ENCODE measurements around the gene PLEKHM1.

DNA sequence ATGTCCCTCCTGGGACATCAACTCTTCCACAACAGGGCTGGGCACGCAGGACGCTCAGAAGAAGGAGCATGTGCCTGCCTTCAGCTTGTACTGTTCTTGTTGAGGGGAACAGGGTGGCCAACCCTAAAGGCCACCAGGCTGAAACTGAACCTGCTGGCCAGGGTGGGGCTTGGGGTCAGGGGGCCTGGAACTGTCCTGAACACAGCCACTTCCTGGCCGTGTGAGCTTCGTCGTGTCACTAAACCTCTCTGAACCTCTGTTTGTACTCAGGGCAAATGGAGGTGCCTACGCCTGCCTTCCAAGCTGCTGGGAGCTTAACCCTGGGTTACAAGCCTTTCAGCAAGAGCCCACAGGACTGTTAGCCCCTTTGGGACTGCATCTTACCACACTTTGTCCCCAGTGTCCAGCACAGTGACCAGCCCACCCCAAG lies 64.5 kb downstream of the PLEKHM1 start:
- TF ChIP-seq CTCF (IDR thresholded peaks at IDR 0.05) (no peak), POLR2A (IDR thresholded peaks at IDR 0.05) (no peak)

Data from Peyer's patch (tissue), 4 donors.